ENCODE results near the gene VWA2.

DNA sequence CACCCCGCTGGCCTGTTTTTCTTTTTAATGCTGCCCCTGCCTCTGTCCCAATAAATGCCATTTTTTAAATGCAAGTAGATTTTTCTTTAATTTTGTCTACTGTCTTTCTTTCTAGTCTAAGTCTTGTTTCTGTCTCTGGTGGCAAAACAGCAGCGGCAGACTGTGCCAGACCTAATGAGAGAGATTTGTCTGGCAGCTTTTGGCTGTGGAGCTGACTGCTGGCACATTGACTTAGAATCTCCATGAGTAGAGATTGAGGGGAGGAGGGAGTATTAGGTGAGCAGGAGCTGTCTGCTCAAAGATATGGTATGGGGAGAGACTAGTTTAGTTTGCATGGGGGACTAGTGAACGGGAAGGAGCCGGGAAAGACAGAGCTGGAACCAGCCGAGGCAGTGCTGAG is 13.0 kb downstream of the VWA2 start:
- TF ChIP-seq, protein P1, sequence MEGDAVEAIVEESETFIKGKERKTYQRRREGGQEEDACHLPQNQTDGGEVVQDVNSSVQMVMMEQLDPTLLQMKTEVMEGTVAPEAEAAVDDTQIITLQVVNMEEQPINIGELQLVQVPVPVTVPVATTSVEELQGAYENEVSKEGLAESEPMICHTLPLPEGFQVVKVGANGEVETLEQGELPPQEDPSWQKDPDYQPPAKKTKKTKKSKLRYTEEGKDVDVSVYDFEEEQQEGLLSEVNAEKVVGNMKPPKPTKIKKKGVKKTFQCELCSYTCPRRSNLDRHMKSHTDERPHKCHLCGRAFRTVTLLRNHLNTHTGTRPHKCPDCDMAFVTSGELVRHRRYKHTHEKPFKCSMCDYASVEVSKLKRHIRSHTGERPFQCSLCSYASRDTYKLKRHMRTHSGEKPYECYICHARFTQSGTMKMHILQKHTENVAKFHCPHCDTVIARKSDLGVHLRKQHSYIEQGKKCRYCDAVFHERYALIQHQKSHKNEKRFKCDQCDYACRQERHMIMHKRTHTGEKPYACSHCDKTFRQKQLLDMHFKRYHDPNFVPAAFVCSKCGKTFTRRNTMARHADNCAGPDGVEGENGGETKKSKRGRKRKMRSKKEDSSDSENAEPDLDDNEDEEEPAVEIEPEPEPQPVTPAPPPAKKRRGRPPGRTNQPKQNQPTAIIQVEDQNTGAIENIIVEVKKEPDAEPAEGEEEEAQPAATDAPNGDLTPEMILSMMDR (IDR thresholded peaks at IDR 0.05): no peak
- TF ChIP-seq EZH2 (IDR thresholded peaks at IDR 0.05; ENCODE audit: borderline replicate concordance, insufficient read depth, low read depth, low read length, poor library complexity, severe bottlenecking): no peak

Data from B cell (primary cell).